Smooth muscle cell (in vitro differentiated cells): ENCODE data around the gene AOPEP. TPM values are rescaled to one million over a fixed set of nuclear protein-coding genes. Genes with fewer than 3 reads are reported as not detected.

ENCODE experiments used
- DNase-seq: peaks from one replicate; lab custom pipeline; 2025; ENCODE audit not compliant: unreplicated experiment; lab: John Stamatoyannopoulos, UW
- H2AFZ ChIP-seq: fragments of 200-600 bp; sonication (generic); 2 replicates; pipeline ENCODE4 v1.6.0; 2016; ENCODE audit warnings: antibody characterized with exemption, low read depth, mild to moderate bottlenecking
- H3F3A ChIP-seq: fragments of 200-600 bp; sonication (generic); 2 replicates; pipeline ENCODE4 v1.6.0; 2017; ENCODE audit warnings: antibody characterized with exemption, low read depth
- H3K27ac ChIP-seq: fragments of 200-600 bp; sonication (generic); 2 replicates; pipeline ENCODE4 v1.5.1; 2016; ENCODE audit warnings: low read depth, mild to moderate bottlenecking
- H3K27me3 ChIP-seq: fragments of 200-600 bp; sonication (generic); 2 replicates; pipeline ENCODE4 v1.6.1; 2016; ENCODE audit warnings: low read depth, mild to moderate bottlenecking
- H3K36me3 ChIP-seq: fragments of 200-600 bp; sonication (generic); 2 replicates; pipeline ENCODE4 v1.5.1; 2016; ENCODE audit warnings: low read depth
- H3K4me1 ChIP-seq: fragments of 200-600 bp; sonication (generic); 2 replicates; pipeline ENCODE4 v1.5.1; 2016; ENCODE audit warnings: low read depth
- H3K4me2 ChIP-seq: fragments of 200-600 bp; sonication (generic); 2 replicates; pipeline ENCODE4 v1.6.0; 2016; ENCODE audit warnings: mild to moderate bottlenecking
- H3K4me3 ChIP-seq: fragments of 200-600 bp; sonication (generic); 2 replicates; pipeline ENCODE4 v1.5.1; 2016; ENCODE audit warnings: mild to moderate bottlenecking
- H3K79me2 ChIP-seq: fragments of 200-600 bp; sonication (generic); 2 replicates; pipeline ENCODE4 v1.6.0; 2016; ENCODE audit warnings: low read depth, mild to moderate bottlenecking
- H3K9ac ChIP-seq: fragments of 200-600 bp; sonication (generic); 2 replicates; pipeline ENCODE4 v1.6.0; 2016; ENCODE audit warnings: low read depth
- H3K9me3 ChIP-seq: fragments of 200-600 bp; sonication (generic); replicated peaks from 2 replicates; pipeline ENCODE4 v1.5.1; 2016; ENCODE audit warnings: low read depth
- H4K20me1 ChIP-seq: fragments of 200-600 bp; sonication (generic); 2 replicates; pipeline ENCODE4 v1.6.0; 2016; ENCODE audit warnings: low read depth
- WGBS: methylation state at CpG from one replicate; pipeline ENCODE4 v1.1.7; 2016; ENCODE audit warnings: low lambda C conversion rate; 5-methylcytosine and 5-hydroxymethylcytosine counted together
- polyA plus RNA-seq: library from polyadenylated mRNA; unstranded; fragments of >200 nt; fragmentation: Nextera tagmentation; extraction: Ambion mirVana; gene quantifications from 2 replicates; pipeline ENCODE4 v1.2.1, GENCODE V29; 2016
- total RNA-seq: library from RNA; depleted of rRNA; stranded (reverse); fragments of >200 nt; gene quantifications from 2 replicates; pipeline ENCODE4 v1.2.3, GENCODE V29; 2014
- TF ChIP-seq, protein P1 (sequence below): fragments of 200-600 bp; sonication (generic); IDR thresholded peaks from 2 replicates; pipeline ENCODE4 v1.5.1; 2017; ENCODE audit warnings: borderline replicate concordance, mild to moderate bottlenecking, antibody characterized with exemption; ENCODE audit not compliant: insufficient read depth, poor library complexity, severe bottlenecking

The AOPEP gene
- total and polyA plus RNA-seq, 2 experiments from 2014 or later = 52.7 to 94.9 TPM

DNA sequence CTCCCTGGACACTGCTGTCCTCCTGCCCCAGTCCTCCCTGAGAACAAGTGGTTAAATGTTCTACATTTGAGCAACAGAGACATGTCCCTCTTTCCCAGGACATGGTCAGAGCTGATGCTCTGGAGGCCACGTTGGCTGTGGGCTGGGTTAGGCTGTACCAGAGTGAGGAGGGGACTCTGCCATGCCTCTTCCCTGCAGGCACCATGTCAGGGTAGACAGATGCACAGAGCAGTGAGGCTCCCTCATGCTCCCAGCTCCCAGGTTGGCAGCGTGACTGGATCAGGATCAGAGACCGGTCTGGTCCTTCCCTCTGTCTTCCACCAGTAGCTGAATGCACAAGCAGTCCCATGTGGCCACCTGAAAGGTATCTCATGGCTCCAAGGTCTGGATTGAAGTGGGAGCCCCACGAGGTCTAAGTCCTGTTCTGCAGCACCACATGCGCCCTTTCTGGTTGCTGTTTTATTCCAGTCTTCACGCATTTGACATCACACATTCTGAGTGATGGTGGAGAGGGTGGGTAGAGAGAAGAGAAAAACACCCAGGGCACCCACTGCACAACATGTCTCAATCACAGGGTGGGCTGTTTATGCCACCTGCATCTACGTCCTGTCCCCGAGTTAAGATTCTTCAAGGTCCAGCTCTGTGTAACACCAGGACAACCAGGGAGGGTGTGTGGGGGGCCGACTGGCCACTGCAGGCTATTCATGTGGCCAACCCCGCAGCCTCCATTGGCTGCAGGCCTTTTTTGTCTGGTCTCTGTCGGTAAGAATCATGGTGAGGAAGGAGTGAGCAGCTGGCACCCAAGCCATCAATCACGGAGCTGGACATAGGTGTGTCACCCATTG is 386.2 kb downstream of the AOPEP start:
- H3K9ac ChIP-seq = no peak overlapping the region
- H2AFZ ChIP-seq = no peak overlapping the region
- H3F3A ChIP-seq = peaks cover 3% of the 10 kb centered on the region
- H3K79me2 ChIP-seq = no peaks in the 10 kb centered on the region
- no peaks in the 10 kb centered on the region for H3K36me3 ChIP-seq
- H3K4me3 ChIP-seq = no peak overlapping the region
- H3K27me3 ChIP-seq = no peaks in the 10 kb centered on the region
- WGBS = 98% methylated on average over 12 of the region's 12 CpGs
- no peak overlapping the region for H3K27ac ChIP-seq
- TF ChIP-seq, protein P1, sequence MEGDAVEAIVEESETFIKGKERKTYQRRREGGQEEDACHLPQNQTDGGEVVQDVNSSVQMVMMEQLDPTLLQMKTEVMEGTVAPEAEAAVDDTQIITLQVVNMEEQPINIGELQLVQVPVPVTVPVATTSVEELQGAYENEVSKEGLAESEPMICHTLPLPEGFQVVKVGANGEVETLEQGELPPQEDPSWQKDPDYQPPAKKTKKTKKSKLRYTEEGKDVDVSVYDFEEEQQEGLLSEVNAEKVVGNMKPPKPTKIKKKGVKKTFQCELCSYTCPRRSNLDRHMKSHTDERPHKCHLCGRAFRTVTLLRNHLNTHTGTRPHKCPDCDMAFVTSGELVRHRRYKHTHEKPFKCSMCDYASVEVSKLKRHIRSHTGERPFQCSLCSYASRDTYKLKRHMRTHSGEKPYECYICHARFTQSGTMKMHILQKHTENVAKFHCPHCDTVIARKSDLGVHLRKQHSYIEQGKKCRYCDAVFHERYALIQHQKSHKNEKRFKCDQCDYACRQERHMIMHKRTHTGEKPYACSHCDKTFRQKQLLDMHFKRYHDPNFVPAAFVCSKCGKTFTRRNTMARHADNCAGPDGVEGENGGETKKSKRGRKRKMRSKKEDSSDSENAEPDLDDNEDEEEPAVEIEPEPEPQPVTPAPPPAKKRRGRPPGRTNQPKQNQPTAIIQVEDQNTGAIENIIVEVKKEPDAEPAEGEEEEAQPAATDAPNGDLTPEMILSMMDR = no peak
- no peak overlapping the region for H3K4me2 ChIP-seq
- no peaks in the 10 kb centered on the region for H3K4me1 ChIP-seq
- no peaks in the 10 kb centered on the region for H4K20me1 ChIP-seq
- DNase-seq = no peak
- H3K9me3 ChIP-seq = no peaks in the 10 kb centered on the region

DNA sequence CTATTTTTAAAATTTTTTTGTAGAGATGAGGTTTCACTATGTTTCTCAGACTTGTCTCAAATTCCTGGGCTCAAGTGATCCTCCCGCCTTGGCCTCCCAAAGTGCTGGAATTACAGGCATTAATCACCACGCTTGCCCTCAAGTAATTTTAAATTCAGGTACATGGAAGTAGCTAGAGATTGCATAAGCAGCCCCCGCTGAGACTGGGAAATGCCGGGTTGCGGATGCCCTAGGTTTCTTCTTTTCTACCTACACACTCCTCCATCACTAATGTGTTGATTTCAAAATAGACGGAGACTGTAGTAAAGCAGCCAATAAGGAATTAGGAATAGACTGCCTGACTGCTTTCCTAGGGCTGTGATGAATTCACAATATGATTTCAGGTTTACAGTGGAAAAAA is 388.6 kb downstream of the AOPEP start:
- DNase-seq = no peak
- 94% methylated on average over 6 of the region's 6 CpGs for WGBS
- no peaks in the 10 kb centered on the region for H3K79me2 ChIP-seq
- no peaks in the 10 kb centered on the region for H3K36me3 ChIP-seq
- no peaks in the 10 kb centered on the region for H3K9me3 ChIP-seq
- H3K4me3 ChIP-seq = no peak overlapping the region
- no peak overlapping the region for H2AFZ ChIP-seq
- no peak overlapping the region for H3K4me2 ChIP-seq
- H3K4me1 ChIP-seq = no peaks in the 10 kb centered on the region
- no peaks in the 10 kb centered on the region for H3K27me3 ChIP-seq
- peak overlapping the region; percentile 2 for H3K27ac ChIP-seq
- no peaks in the 10 kb centered on the region for H3F3A ChIP-seq
- TF ChIP-seq, protein P1 = no peak
- H3K9ac ChIP-seq = no peak overlapping the region
- H4K20me1 ChIP-seq = no peaks in the 10 kb centered on the region

DNA sequence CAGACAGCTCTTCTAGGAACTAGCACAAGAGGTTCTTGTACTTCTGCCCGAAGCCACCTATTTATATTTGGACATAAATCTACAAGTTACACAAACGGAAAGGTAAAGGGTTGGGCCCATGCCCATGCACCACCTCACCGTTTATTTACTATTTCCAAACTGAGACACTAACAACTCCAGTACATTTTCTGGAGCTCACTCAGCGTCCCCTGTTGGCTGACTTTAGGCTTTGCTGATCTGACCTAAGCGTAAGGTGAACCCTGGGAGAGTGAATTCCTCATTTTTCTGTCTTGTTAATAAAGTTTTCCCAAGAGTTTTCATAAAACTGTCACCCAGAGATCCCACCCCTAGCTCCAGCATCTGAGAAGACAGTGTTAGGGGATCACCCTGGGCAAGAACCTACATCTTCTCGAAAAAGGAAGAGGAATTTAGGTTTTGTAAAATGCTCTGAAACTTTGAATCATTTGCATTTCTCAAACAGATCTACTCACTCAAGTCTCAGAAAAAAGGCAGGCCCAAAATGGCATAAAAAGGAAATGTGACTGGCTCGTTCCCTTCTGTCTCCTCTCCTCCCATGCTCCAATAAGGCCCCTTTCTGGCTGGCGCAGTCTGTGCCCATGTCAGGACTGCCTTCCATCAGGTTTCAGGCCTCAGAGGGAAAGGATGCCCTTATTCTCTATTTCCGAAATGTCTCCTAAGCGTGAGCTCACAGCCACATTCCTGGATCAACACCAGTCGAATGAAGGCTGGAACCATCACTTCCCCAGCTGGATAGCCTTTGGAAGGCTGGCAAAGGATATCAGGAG is 389.7 kb downstream of the AOPEP start:
- Histone ChIP-seq H4K20me1 (no peaks in the 10 kb centered on the region), H3K4me2 (no peak overlapping the region), H3F3A (peaks cover 5% of the 10 kb centered on the region), H3K27me3 (no peaks in the 10 kb centered on the region), H3K36me3 (no peaks in the 10 kb centered on the region), H3K4me1 (no peaks in the 10 kb centered on the region), H3K4me3 (no peak overlapping the region), H3K79me2 (no peaks in the 10 kb centered on the region), H3K9ac (no peak overlapping the region), H3K9me3 (no peaks in the 10 kb centered on the region), H2AFZ (no peak overlapping the region), H3K27ac (no peak overlapping the region)
- 82% methylated on average over 11 of the region's 11 CpGs for WGBS
- TF ChIP-seq, protein P1 = peak; percentile 21
- no peak for DNase-seq
